ENCODE measurements around the gene METRN.

DNA sequence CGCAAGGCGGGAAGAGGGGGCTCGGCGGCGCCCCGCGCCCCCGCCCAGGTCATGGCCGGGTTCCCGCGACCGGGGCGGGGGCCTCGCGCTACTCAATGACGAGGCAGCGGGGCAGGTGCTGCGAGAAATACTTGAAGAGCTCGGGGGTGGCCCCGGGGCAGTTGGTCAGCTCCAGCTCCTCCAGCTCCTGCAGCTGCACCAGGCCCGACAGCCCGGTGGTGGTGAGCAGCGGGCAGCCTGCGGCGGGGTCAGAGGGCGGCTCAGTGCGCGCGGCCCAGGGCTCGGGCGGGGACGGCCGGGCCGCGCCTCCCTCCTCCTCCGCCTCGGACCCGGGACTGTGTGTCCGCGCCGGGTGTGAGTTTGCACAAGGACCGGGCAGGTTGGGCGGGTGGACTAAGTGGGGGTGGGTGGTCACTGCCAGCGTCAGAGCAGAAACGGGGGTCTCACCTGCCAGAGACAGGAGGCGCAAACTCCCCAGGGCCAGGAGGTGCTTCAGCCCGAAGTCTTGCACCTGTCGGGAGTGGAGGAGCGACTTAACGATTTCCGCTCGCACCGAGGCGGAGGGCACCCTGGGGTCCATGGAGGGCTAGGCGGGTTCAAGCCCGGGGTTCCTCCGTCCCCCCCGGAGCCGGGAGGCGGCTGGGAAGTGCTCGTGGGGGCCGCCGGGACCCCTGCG, 20.6 kb upstream of the METRN start:
- TF ChIP-seq, protein P1, sequence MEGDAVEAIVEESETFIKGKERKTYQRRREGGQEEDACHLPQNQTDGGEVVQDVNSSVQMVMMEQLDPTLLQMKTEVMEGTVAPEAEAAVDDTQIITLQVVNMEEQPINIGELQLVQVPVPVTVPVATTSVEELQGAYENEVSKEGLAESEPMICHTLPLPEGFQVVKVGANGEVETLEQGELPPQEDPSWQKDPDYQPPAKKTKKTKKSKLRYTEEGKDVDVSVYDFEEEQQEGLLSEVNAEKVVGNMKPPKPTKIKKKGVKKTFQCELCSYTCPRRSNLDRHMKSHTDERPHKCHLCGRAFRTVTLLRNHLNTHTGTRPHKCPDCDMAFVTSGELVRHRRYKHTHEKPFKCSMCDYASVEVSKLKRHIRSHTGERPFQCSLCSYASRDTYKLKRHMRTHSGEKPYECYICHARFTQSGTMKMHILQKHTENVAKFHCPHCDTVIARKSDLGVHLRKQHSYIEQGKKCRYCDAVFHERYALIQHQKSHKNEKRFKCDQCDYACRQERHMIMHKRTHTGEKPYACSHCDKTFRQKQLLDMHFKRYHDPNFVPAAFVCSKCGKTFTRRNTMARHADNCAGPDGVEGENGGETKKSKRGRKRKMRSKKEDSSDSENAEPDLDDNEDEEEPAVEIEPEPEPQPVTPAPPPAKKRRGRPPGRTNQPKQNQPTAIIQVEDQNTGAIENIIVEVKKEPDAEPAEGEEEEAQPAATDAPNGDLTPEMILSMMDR (IDR thresholded peaks at IDR 0.05), result no peak
- TF ChIP-seq NFE2L2 (conservative IDR thresholded peaks at IDR 0.05; ENCODE audit: low read length), result no peak
- no peak for TF ChIP-seq EP300 (IDR thresholded peaks at IDR 0.05)
- TF ChIP-seq, protein P2, sequence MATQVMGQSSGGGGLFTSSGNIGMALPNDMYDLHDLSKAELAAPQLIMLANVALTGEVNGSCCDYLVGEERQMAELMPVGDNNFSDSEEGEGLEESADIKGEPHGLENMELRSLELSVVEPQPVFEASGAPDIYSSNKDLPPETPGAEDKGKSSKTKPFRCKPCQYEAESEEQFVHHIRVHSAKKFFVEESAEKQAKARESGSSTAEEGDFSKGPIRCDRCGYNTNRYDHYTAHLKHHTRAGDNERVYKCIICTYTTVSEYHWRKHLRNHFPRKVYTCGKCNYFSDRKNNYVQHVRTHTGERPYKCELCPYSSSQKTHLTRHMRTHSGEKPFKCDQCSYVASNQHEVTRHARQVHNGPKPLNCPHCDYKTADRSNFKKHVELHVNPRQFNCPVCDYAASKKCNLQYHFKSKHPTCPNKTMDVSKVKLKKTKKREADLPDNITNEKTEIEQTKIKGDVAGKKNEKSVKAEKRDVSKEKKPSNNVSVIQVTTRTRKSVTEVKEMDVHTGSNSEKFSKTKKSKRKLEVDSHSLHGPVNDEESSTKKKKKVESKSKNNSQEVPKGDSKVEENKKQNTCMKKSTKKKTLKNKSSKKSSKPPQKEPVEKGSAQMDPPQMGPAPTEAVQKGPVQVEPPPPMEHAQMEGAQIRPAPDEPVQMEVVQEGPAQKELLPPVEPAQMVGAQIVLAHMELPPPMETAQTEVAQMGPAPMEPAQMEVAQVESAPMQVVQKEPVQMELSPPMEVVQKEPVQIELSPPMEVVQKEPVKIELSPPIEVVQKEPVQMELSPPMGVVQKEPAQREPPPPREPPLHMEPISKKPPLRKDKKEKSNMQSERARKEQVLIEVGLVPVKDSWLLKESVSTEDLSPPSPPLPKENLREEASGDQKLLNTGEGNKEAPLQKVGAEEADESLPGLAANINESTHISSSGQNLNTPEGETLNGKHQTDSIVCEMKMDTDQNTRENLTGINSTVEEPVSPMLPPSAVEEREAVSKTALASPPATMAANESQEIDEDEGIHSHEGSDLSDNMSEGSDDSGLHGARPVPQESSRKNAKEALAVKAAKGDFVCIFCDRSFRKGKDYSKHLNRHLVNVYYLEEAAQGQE (IDR thresholded peaks at IDR 0.05), result no peak
- no peak for TF ChIP-seq RARB (CRISPR knock-in tag; IDR thresholded peaks at IDR 0.05)
- TF ChIP-seq MAZ (IDR thresholded peaks at IDR 0.05; ENCODE audit: borderline replicate concordance, low read depth, low read length), result no peak
- TF ChIP-seq ZFP36 (IDR thresholded peaks at IDR 0.05; ENCODE audit: borderline replicate concordance, partially characterized antibody), result no peak
- TF ChIP-seq SMC3 (IDR thresholded peaks at IDR 0.05), result no peak
- TF ChIP-seq HDAC2 (IDR thresholded peaks at IDR 0.05), result no peak
